G401.6 (cell line): ENCODE data around the gene MTHFR.

Experiments used
- FAIRE-seq: peaks from 2 replicates; lab custom pipeline; 2012; peaks lifted over from hg19 to GRCh38; lab: Jason Lieb, UNC

MTHFR gene

DNA sequence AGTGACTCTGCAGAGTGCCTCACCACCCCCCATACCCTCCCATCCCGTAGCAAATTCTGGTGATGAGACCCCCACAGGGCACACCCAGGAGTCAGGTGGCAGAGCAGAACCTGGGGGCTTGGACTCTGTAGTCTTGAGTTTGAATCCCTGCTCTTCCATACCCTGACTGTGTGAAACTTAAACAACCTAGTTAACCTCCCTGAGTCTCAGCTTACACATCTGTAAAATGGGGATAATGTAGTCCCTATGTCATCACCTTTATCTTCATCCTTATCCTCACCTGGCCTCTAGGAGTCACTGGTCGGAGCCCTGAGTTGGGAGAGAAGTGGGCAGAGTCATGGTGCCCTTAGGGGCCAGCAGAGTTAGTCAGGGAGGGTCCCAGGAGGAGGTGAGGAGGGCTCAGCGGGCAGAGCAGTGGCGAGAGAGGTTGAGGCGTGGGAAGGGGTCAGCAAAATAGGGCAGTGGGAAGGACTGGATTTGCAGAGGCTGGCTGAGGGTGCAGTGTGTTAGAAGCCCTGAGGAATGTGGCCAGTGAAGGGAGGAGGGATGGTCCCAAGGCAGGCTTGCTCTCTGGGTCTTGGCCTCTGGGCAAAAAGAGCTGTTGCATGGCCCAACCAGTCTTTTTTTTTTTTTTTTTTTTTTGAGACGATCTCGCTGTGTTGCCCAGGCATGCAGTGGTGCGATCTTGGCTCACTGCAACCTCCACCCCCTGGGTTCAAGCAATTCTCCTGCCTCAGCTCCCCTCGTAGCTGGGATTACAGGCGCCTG is 25.2 kb downstream of the MTHFR start:
- no peak for FAIRE-seq

DNA sequence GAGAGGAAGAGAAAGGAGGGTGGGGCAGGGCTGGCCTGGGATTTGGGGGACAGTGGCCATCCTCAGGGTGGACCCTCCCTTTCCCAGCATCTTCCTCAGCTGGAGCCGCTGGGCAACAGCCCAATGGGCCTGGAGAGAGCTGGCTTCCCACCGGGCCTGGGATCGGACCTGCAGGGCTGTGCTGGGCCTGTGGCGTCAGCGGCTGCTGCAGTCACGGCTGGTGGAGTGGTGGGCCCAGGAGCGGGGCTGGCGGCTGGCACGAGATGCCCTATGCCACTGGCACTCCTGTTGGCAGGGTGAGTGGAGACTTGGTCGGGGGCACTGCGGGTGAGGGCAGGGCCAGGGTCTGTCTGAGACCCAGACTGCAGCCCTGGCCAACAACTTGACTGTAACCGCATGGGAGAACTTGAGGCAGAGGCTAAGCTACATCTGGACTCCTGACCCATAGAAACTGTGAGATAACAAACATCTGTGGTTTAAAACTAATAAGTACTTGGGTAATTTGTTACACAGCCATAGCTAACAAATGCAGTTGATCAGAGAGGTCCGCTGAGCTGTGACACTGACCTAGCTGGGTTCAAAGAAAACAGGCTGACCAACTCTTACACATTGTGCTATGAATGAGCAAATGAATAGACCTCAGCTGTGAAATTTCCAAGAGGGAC is 25.9 kb downstream of the MTHFR start:
- FAIRE-seq = no peak

DNA sequence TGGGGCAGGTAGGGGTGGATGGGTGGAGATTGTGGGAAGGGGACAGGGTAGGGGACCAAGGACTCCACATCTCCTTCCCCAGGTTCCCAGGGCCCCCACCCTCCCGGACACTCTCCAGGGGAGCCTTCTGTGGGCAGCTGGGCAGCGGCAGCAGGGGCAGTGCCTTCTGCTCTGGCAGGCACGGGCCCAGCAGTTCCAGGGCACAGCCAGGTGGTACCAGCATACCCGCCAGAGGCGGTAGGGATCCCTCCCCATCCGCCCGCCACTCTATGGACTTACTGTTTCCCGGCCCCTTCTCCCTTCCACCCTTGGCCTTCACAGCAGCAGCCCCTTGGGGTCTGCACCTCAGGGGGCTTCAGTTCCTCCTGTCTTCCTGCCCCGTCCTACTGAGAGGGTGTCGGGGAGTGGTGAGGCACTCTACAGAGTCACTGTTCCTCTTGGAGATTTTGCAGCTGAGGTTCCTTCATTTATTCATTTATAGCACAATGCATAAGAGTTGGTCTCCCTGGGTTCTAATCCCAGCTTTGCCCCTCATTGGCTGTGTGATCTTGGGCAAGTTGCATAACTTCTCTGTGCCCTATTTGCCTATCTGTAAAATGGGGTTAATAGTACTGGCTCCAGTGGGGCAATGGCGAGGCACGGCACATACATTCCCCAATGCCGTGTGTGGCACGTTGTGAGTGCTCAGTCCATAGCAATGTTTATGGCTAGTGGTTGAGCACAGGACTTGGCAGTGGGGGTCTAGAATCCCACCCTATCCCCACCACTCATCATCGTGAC is 26.7 kb downstream of the MTHFR start:
- FAIRE-seq = no peak

DNA sequence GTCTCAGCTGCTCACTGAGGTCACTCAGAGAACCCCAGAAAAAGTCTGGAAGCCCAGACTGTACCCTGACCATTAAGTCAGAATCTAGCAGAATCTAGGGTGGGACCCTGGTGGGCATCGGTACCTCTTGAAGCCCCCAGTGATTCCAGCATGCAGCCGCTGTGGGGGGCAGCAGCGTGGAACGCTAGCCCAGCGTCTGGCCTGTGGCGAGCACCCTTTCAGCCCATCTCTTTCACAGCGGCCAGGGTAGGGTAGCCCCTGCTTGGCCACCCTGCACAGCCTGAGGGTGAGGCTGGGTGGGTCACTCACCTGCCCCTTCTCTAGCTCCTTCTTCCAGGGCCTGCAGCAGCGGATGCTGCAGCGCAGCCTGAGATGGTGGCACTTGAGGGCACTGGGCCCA is 27.4 kb downstream of the MTHFR start:
- FAIRE-seq = no peak

DNA sequence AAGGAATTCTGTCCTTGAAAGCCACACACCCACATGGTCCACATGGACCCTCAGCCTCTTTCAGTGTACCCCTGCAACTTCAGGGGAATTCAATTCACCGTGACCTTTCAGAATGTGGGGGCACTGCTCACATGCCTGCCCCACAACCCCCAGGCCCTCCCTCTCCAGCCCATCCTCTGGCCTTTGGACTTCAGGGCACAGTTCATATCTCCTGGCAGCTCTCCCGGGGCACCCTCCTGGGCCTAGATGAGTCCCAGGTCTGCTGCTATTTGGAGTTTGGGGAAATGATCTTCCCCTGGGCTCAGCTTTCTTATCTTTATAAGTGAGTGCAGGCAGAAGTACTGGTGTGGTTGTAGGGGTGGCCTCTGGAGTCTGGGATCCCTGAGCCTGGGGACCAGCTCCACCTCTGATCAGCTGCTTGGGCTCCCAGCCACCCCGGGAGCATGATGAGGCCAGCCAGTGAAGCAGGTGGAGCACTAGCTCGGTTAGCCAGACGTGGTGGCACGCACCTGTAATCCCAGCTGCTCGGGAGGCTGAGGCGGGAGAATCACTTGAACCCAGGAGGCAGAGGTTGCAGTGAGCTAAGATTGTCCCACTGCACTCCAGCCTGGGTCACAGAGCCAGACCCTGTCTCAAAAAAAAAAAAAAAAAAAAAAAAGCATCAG is 28.0 kb downstream of the MTHFR start:
- no peak for FAIRE-seq

DNA sequence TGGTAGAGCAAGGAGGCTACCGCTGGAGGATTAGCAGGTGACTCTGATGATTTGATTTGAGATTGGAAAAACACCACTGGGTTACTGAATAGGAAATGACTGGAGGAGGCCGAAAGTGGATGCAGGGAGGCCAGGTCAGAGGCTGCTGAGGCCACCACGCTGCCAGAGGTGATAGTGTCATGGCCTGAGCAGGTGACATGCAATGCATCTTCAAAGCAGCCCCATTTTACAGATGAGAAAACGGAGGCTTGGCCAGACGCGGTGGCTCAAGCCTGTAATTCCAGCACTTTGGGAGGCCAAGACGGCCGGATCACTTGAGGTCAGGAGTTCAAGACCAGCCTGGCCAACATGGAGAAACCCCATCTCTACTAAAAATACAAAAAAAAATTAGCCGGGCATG is 31.0 kb downstream of the MTHFR start:
- FAIRE-seq = no peak

DNA sequence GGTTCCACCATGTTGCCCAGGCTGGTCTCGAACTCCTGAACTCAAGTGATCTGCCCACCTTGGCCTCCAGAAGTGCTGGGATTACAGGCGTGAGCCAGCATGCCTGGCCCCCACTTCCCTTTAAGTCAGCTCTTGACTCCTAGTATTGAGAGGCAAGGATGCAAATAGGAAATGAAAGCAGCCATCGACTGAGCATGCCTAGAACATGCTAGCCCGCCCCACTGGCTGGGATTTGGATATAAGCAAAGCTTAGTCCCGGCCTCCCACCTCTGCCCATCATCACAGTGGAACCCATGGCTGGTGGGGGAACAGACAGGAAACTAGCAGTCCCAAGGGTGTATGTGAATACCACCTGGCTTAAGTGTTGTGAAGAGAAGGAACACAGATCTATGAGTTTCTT is 33.3 kb downstream of the MTHFR start:
- FAIRE-seq = no peak

DNA sequence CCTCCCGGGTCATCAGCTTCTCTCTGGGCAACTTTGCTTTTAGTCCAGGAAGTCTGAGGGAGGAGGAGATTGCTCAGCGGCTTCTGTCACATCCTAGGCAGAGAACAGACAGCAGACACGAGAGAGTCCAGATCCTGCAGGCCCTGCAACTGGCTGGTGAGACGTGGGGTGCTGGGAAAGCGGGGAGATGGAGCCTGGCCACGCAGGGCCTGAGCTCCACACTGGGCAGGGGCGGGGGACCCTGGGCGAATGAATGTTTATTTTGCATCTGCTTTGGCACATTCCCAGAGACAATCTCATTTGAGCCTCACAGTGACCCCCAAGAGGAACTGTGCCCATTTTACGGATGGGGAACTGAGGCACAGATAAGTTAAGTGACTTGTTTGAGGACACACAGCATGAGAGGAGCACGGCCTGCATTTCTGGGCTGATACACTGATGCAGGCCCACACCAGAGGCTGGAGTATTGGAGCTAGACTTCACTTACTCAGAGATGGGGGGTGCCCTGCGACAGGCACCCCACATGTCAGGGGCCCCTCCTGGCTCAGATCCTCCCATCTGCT is 34.2 kb downstream of the MTHFR start:
- FAIRE-seq = no peak

DNA sequence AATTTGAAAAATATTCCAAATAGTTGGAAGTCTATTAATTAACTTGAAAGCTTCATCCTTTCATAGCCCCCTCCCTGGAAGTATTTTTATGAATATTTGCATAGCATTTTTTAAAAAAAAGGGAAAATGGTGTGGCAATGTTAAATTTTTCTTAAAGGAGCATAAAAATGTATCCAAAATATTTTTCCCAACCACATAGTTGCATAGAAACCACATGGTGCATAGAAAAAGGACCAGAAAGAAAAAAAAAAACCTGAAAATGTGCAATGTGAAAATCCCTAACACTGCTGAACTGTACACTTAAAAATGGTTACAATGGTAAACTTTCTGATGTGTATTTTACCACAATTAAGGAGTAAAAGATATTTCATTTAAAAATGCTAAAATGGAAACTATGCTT is 35.8 kb downstream of the MTHFR start:
- no peak for FAIRE-seq

DNA sequence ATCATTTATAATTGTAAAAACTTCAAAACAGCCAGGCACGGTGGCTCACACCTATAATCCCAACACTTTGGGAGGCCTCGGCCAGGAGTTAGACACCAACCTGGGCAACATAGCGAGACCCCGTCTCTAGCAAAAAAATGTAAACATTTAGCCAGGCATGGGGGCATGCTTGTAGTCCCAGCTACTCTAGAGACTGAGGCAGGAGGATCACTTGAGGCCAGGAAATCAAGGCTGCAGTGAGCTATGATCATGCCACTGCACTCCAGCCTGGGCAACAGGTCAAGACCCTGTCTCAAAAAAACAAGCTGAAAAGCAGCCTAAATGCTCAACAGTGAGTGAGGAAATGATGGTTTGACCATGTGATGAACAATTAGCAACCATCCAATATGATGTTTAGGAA is 36.5 kb downstream of the MTHFR start:
- no peak for FAIRE-seq

DNA sequence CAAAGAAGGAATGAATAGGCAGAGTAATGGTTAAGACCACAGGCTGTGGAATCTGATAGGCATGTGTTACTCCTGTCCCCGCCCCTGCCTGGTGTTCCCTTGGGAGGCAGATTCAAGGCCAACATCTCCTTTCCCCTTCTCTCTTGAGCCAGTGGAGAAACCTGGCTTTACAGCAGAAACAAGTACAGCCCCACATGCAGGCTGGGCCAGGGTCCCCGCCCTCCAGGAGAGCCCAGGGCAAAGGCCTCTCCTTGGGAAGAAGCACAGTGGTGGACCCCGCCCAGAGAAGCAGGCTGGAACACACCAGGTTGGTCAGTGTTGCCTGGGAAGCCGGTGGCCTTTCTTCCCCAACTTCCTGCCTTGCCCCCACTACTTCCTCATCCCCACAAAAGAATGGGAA is 36.9 kb downstream of the MTHFR start:
- no peak for FAIRE-seq

DNA sequence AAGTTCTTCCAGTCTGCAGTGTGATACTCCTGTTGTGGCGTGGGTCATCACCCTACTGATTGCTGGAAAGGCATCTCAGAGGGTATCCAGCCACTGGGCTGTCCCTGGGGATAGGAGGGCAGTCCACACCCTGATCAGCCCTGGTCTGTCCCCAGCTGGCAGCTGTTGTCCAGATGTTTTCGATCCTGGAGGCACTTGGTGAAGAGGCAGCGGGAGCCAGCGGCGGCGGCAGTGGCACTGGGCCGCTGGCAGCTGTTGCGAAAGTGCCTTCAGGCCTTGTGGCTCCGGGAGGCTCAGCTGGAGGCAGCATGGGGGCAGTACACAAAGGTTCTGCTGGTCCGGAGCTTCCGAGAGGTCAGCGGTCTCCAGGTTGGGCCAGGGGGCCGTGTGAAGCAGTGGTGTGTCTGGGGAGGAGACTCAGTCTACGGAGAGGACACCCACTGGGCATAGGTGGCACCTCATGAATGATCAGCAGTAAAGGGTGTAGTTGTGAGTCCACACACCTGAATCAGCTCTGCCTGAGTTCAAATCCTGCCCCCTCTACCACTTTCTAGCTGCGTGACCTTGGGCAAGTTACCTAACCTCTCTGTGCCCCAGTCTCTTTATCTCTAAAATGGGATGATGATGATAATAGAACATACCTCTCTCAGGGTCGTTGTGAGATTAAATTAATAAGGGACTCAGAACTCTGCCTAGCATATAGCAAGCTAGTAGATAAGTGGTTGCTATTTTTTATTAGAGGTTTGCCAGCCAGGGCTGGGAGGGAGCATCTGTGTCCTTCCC is 37.7 kb downstream of the MTHFR start:
- FAIRE-seq = no peak

DNA sequence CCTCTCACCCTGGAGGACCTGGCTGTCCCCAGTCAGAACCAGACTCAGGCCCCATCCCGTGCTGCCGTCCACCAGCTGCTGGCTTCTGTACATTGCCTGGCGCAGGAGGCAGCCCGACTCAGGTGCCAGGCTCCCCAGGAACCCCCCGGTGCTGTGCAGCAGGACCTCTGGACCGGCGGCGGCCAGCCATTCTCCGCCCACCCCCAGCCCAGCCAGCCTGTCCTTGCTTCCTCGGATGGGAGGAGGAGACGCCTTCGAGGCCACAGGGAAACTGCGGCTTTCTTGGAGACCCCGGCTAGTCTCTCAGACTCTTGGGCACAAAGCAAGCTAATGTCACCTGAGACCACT is 39.4 kb downstream of the MTHFR start:
- FAIRE-seq = no peak

DNA sequence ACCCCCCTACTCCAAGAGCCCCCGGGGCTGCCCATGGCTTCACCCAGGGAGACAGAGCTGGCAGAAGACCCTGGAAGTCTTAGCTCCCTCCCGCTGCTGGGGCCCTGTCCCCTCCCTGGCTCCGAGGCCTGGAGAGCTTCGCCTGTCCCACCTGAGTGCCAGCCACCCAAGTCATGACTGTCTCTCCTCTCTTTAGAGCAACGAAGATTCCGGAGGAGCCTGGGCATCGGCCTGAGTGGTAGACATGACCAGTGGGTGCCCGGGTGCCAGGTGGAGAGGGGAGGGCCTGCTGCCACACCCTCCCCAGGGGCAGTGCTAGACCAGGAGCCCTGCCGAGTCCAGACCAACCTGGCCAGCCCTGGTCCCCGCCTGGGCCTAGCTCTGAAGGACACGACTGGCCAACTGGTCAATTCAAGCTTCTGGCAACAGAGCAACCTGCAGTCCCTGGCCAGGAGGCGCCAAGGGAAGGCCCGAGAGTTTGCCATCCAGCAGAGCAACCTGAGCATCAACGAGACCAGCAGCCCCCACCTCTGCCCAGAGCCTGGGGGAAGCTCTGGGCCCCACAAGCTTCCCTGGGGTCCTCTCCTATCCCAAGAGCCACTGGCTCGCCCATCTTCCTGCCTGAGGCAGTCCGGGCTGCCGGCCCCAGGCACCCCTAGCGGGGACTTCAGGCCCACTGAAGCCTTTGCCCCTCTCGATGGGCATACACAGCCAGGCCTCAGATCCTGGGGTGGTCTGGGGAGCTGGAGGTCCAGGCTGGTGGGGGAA is 39.9 kb downstream of the MTHFR start:
- no peak for FAIRE-seq

DNA sequence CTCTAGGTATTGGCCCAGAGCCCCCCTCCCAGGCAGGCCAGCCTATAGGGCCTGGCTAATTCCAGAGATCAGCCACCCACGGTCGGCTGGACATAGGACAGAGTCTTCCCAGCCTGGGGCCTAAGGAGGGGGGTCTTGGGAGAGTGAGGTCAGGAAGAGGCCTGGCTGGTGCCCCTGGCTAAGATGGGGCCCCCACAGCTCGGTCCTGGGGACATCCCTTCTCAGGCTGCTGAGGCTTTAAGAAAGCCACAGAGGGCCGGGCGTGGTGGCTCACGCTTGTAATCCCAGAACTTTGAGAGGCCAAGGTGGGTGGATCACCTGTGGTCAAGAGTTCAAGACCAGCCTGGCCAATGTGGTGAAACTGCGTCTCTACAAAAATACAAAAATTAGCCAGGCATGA is 41.2 kb downstream of the MTHFR start:
- no peak for FAIRE-seq

DNA sequence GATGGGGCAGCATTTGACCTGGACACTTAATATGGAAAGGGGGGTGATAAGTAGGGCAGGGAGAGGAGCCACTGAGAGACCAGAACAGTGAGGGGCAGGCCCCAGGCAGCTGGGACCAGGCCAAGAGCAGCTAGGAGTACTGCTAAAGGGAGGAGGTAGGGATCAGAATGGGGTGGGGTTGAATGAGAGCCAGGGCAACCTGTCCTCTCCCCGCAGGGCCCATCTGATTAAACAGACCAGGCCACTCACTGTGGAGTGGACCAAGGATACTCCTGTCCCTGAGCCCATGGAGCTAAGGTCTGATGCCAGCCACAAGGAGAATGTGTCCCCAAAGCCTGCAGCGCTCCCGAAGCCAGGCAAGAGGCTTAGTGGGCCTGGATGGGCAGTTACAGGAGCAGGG is 41.6 kb downstream of the MTHFR start:
- FAIRE-seq = no peak

DNA sequence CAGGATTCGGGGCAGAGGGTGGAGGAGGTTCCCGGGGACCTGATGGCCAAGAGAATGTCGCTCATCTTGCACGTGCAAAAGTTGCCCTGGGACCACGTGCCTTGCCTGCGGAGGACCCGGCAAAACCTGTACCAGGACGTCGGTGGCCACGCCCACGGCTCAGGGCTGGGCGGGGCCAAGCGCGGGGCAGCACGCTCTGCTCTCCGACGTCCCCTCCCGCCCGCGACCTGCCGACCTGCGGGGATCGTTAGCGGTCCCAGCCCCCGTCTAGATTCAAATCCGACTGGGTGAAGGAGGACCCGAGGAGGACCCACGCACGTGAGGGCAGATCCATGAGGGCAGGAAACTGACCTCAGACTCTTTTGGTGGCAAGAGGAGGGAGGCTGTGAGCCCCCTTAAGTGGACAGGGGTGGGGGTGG is 43.8 kb downstream of the MTHFR start, which contains the start of gene C1orf167:
TSS of gene C1orf167 (plus strand) at position 206 of the 419 bp plus-strand sequence. CDS start 2,208 bp downstream, outside the sequence.
- no peak for FAIRE-seq

DNA sequence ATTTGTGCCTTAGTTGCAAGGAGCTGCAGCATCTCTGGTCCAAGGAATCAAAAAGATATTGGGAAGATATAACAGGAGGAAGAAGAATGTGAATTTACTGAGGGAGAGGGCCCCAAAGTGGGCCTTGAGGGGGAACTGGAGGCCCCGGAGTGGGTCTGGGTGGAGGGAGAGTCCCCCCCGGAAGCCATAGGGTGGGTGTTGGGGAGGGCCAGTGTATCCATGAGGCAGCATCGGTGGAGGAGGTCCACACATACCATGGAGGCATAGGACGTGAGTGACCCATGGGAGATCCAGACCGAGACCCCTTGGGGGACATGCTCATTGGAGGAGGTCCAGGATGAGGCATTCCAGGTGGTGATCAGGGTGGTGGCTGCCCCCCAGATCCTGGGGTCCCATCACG is 44.5 kb downstream of the MTHFR start:
- no peak for FAIRE-seq

DNA sequence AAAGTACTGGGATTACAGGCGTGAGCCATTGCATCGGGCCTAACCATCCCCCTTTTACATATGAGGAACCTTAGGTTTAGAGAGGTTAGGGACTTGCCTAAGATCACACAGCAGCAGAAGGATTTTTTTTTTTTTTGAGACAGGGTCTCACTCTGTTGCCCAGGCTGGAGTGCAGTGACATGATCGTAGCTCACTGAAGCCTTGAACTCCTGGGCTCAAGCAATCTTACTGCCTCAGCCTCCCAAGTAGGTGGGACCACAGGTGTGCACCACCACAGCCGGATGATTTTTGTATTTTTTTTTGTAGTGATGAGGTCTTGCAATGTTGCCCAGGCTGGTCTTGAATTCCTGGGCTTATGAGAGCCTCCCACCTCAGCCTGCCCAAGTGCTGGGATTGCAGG is 46.0 kb downstream of the MTHFR start:
- no peak for FAIRE-seq

DNA sequence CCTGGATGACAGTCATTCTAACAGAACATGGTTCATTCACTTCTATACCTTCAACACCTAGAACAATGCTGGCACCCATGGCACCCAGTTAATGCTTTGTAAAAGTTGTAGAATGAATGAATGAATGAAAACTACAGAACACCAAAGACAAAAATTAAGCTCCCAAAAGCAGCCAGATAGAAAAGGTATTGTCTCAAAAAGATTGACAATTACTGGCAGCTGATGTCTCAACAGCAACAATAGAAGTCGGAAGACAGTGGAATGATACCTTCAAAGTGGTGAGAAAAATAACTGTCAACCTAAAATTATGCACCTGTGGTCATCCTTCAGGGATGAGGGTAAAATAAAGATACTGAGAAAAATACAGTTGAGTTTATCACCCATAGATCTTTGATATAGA is 48.7 kb downstream of the MTHFR start:
- FAIRE-seq = no peak
